H1 (cell line): ENCODE measurements around the gene CNIH1. TPM values are rescaled to one million over a fixed set of nuclear protein-coding genes. Genes with fewer than 3 reads are reported as not detected.

Experiments
- CTCF ChIA-PET: fragments of 300-600 bp; sonication (Branson Sonifier 250); formaldehyde crosslinking; loops from one replicate; lab custom pipeline; 2021; ENCODE audit not compliant: partially characterized antibody; lab: Charles Lee
- POLR2A ChIA-PET: fragments of 300-600 bp; sonication (Branson Sonifier 250); formaldehyde crosslinking; loops from one replicate; lab custom pipeline; 2021; ENCODE audit warnings: inconsistent platforms; ENCODE audit not compliant: partially characterized antibody; lab: Charles Lee
- DNase-seq, 2 experiments: peaks; one replicate each; pipeline versions ENCODE4 v3.0.0 to v3.0.0-alpha.2; 2010 to 2022; ENCODE audit warnings: low spot score in 2 of 2, low read depth in 1 of 2, mixed read lengths in 1 of 2
- FAIRE-seq: peaks from 2 replicates; lab custom pipeline; 2011; peaks lifted over from hg19 to GRCh38; lab: Jason Lieb, UNC
- H2AFZ ChIP-seq: 2 replicates; pipeline ENCODE4 v1.8.1; 2012; ENCODE audit warnings: low read length, inconsistent platforms
- H2AK5ac ChIP-seq: 2 replicates; pipeline ENCODE4 v1.6.1; 2013; ENCODE audit warnings: low read depth, low read length
- H2BK120ac ChIP-seq: replicated peaks from 2 replicates; pipeline ENCODE3; 2013; ENCODE audit warnings: low read depth, low read length, inconsistent platforms
- H2BK12ac ChIP-seq: 2 replicates; pipeline ENCODE4 v1.6.1; 2013; ENCODE audit warnings: low read depth, low read length
- H2BK15ac ChIP-seq: 2 replicates; pipeline ENCODE4 v1.6.1; 2013; ENCODE audit warnings: low read length
- H2BK20ac ChIP-seq: 2 replicates; pipeline ENCODE4 v1.6.1; 2013; ENCODE audit warnings: low read length
- H2BK5ac ChIP-seq: 2 replicates; pipeline ENCODE4 v1.6.1; 2013; ENCODE audit warnings: low read depth, low read length
- H3K14ac ChIP-seq: 2 replicates; pipeline ENCODE4 v1.6.1; 2013; ENCODE audit warnings: inconsistent platforms; ENCODE audit not compliant: insufficient read length
- H3K18ac ChIP-seq: 2 replicates; pipeline ENCODE4 v1.6.1; 2013; ENCODE audit warnings: low read length; ENCODE audit errors: extremely low read depth
- H3K23ac ChIP-seq: 2 replicates; pipeline ENCODE4 v1.6.1; 2013; ENCODE audit warnings: inconsistent platforms; ENCODE audit not compliant: insufficient read length
- H3K23me2 ChIP-seq: 2 replicates; pipeline ENCODE4 v1.6.1; 2013; ENCODE audit warnings: low read depth, low read length
- H3K27ac ChIP-seq: 2 replicates; pipeline ENCODE4 v1.6.1; 2011; ENCODE audit warnings: low read depth, low read length, inconsistent platforms
- H3K27me3 ChIP-seq, 4 experiments: replicated peaks in 1 of 4; 1 replicate in 1 of 4; 2 replicates in 3 of 4; pipeline versions ENCODE4 v1.6.1 to v1.8.1; 2011 to 2013; ENCODE audit warnings: low read length in 3 of 4, mild to moderate bottlenecking in 3 of 4, inconsistent platforms in 2 of 4, mixed read lengths in 2 of 4, moderate library complexity in 1 of 4; ENCODE audit not compliant: control insufficient read depth in 3 of 4, insufficient read depth in 3 of 4; ENCODE audit errors: extremely low read depth in 1 of 4
- H3K36me3 ChIP-seq, 4 experiments: 2 replicates each; pipeline versions ENCODE4 v1.6.1 to v1.8.1; 2011 to 2013; ENCODE audit warnings: mild to moderate bottlenecking in 4 of 4, low read length in 3 of 4, moderate library complexity in 2 of 4, control low read depth in 1 of 4, inconsistent platforms in 1 of 4; ENCODE audit not compliant: insufficient read depth in 4 of 4, control insufficient read depth in 2 of 4
- H3K4ac ChIP-seq: replicated peaks from 2 replicates; pipeline ENCODE3; 2013; ENCODE audit warnings: low read length, low read depth, mixed read lengths, inconsistent platforms; ENCODE audit not compliant: insufficient read length
- H3K4me1 ChIP-seq, 4 experiments: replicated peaks in 1 of 4; 1 replicate in 1 of 4; 2 replicates in 3 of 4; pipeline versions ENCODE4 v1.6.1 to v1.8.1; 2011 to 2013; ENCODE audit warnings: low read length in 3 of 4, inconsistent platforms in 2 of 4, mixed read lengths in 1 of 4; ENCODE audit not compliant: insufficient read depth in 4 of 4, control insufficient read depth in 3 of 4
- H3K4me2 ChIP-seq, 2 experiments: 2 replicates each; pipeline versions ENCODE4 v1.6.1 to v1.8.1; 2011 to 2013; ENCODE audit warnings: low read depth in 2 of 2, low read length in 2 of 2, control low read depth in 1 of 2, inconsistent platforms in 1 of 2, mild to moderate bottlenecking in 1 of 2; ENCODE audit not compliant: insufficient read depth in 1 of 2
- H3K4me3 ChIP-seq, 4 experiments: fragments of 200-600, 300-600 bp in 1 of 4; sonication (generic), shearing (Covaris generic), sonication (Bioruptor Twin) in 1 of 4; 2 replicates each; pipeline versions ENCODE4 v1.5.1 to v1.8.1; 2011 to 2016; ENCODE audit warnings: low read length in 4 of 4, low read depth in 3 of 4, control low read depth in 2 of 4, inconsistent platforms in 2 of 4, mild to moderate bottlenecking in 2 of 4, mixed read lengths in 1 of 4, moderate library complexity in 1 of 4; ENCODE audit not compliant: insufficient read depth in 2 of 4; ENCODE audit errors: extremely low read depth in 1 of 4
- H3K56ac ChIP-seq: replicated peaks from 2 replicates; pipeline ENCODE3; 2013; ENCODE audit warnings: low read depth, mild to moderate bottlenecking, mixed read lengths, low read length, inconsistent platforms; ENCODE audit not compliant: insufficient read length
- H3K79me1 ChIP-seq: 2 replicates; pipeline ENCODE4 v1.6.1; 2013; ENCODE audit warnings: low read depth, low read length, control low read depth
- H3K79me2 ChIP-seq, 2 experiments: 2 replicates each; pipeline versions ENCODE4 v1.6.1 to v1.8.1; 2012 to 2013; ENCODE audit warnings: low read length in 2 of 2, mild to moderate bottlenecking in 2 of 2, inconsistent platforms in 1 of 2; ENCODE audit not compliant: insufficient read depth in 2 of 2, control insufficient read depth in 1 of 2
- H3K9ac ChIP-seq, 4 experiments: replicated peaks in 1 of 4; 1 replicate in 1 of 4; 2 replicates in 3 of 4; pipeline versions ENCODE4 v1.6.1 to v1.8.1; 2011 to 2013; ENCODE audit warnings: low read depth in 3 of 4, low read length in 3 of 4, control low read depth in 2 of 4, mild to moderate bottlenecking in 2 of 4, moderate library complexity in 2 of 4, inconsistent platforms in 1 of 4; ENCODE audit errors: extremely low read depth in 1 of 4
- H3K9me3 ChIP-seq, 2 experiments: 2 replicates each; pipeline versions ENCODE4 v1.6.1 to v1.8.1; 2012 to 2013; ENCODE audit warnings: mild to moderate bottlenecking in 2 of 2, moderate library complexity in 2 of 2, control low read depth in 1 of 2, inconsistent platforms in 1 of 2, low read depth in 1 of 2, low read length in 1 of 2, mixed read lengths in 1 of 2; ENCODE audit not compliant: insufficient read depth in 2 of 2
- H4K20me1 ChIP-seq, 2 experiments: replicated peaks in 1 of 2; 2 replicates each; pipeline versions ENCODE3 to v1.8.1; 2011 to 2013; ENCODE audit warnings: inconsistent platforms in 2 of 2, low read length in 2 of 2, mild to moderate bottlenecking in 1 of 2; ENCODE audit not compliant: insufficient read depth in 2 of 2, control insufficient read depth in 1 of 2
- H4K5ac ChIP-seq: 2 replicates; pipeline ENCODE4 v1.6.1; 2013; ENCODE audit warnings: low read length, low read depth, mixed read lengths, inconsistent platforms; ENCODE audit not compliant: insufficient read length
- H4K8ac ChIP-seq: 2 replicates; pipeline ENCODE4 v1.8.0; 2013; ENCODE audit warnings: mild to moderate bottlenecking, moderate library complexity, low read length, inconsistent platforms; ENCODE audit not compliant: insufficient read depth; ENCODE audit errors: extremely low read depth
- H4K91ac ChIP-seq: replicated peaks from 2 replicates; pipeline ENCODE3; 2013; ENCODE audit warnings: low read length, mixed read lengths, inconsistent platforms; ENCODE audit not compliant: insufficient read length
- EGR1 ChIP-seq: IDR thresholded peaks from 2 replicates; pipeline ENCODE4 v1.6.1; 2011; ENCODE audit warnings: low read depth, low read length, borderline replicate concordance
- RBBP5 ChIP-seq: IDR thresholded peaks from 2 replicates; pipeline ENCODE4 v1.7.1; 2012; ENCODE audit warnings: low read depth, mild to moderate bottlenecking, inconsistent platforms, low read length, moderate library complexity, borderline replicate concordance
- SIX5 ChIP-seq: IDR thresholded peaks from 2 replicates; pipeline ENCODE4 v1.6.1; 2011; ENCODE audit warnings: mild to moderate bottlenecking, low read depth, low read length
- WGBS, 2 experiments: shearing (Covaris generic) in 1 of 2; methylation state at CpG; one replicate each; pipeline versions ENCODE4 v1.1.6 to v1.1.7; 2013 to 2015; ENCODE audit warnings: low lambda C conversion rate in 2 of 2, mixed read lengths in 2 of 2, inconsistent platforms in 1 of 2, low coverage in 1 of 2, missing lambda C conversion rate in 1 of 2; ENCODE audit not compliant: insufficient replicate concordance in 2 of 2, insufficient coverage in 1 of 2, insufficient read length in 1 of 2; ENCODE audit errors: extremely low coverage in 1 of 2, missing lambda C conversion rate in 1 of 2; 5-methylcytosine and 5-hydroxymethylcytosine counted together
- polyA plus RNA-seq, 7 experiments: library from polyadenylated mRNA; depleted of rRNA in 3 of 7; stranded (reverse) in 5 of 7; unstranded in 2 of 7; fragments of >200 nt in 5 of 7; fragments of 200-250 nt in 2 of 7; gene quantifications; 1 replicate in 5 of 7; 2 replicates in 1 of 7; 4 replicates in 1 of 7; pipeline versions ENCODE4 v1.2.1 to v1.2.3, GENCODE V29; 2011 to 2013; ENCODE audit warnings: missing spikeins in 2 of 7, mixed read lengths in 2 of 7
- total RNA-seq: library from RNA; stranded (reverse); fragmentation: NEBNext Ultra II Directional; extraction: Animal tissue kit (Norgen Biotek cat#: 25700); gene quantifications from 2 replicates; pipeline ENCODE4 v1.2.1, GENCODE V29; 2021

The CNIH1 gene
- total and polyA plus RNA-seq, 2 of the 8 experiments (the other 6 are each of a cell fraction or from before 2014, with no cell fraction given), result 119 to 333 TPM

GRCh38 chr14:54475187-54475899 lies 34.2 kb upstream of the CNIH1 start:
- Histone ChIP-seq H3K56ac (no peak overlapping the region), H4K8ac (no peak overlapping the region), H2BK120ac (no peak overlapping the region), H2BK20ac (no peak overlapping the region), H4K91ac (no peak overlapping the region), H3K23ac (no peak overlapping the region), H3K14ac (no peak overlapping the region), H2BK5ac (no peak overlapping the region), H2AFZ (no peak overlapping the region), H2BK15ac (no peak overlapping the region), H2BK12ac (no peak overlapping the region), H4K20me1 (no peaks in the 10 kb centered on the region), H3K18ac (no peak overlapping the region), H3K4me3 (no peak overlapping the region), H3K4me2 (no peak overlapping the region), H3K79me1 (no peaks in the 10 kb centered on the region)
- DNase-seq (no peak), FAIRE-seq (no peak)
- CTCF ChIA-PET, result no interaction called here
- WGBS, 2 experiments, result 90% methylated on average over 4 of the region's 4 CpGs; no CpG with 5 or more reads in 1 of the 2 experiments
- no peak for TF ChIP-seq EGR1
- no peak for TF ChIP-seq RBBP5
- TF ChIP-seq SIX5, result no peak
- TF ChIP-seq, all 59 proteins: peak for 0
- Histone ChIP-seq H3K9ac (no peak overlapping the region), H3K4me1 (no peaks in the 10 kb centered on the region; a peak in 1 of 7 replicates), H3K27ac (no peak overlapping the region), H4K5ac (no peak overlapping the region), H3K23me2 (no peaks in the 10 kb centered on the region), H3K27me3 (no peaks in the 10 kb centered on the region), H3K36me3 (peaks cover 0 to 36% (median 4%) of the 10 kb centered on the region in 4 experiments; a peak in 3 of 8 replicates), H3K4ac (no peak overlapping the region), H3K79me2 (no peaks in the 10 kb centered on the region), H3K9me3 (no peaks in the 10 kb centered on the region), H2AK5ac (no peak overlapping the region)
- POLR2A ChIA-PET, result interaction anchor here (1.4 kb wide), 1 partner anchor 13 kb away, joined by 3 read pairs; no protein-coding TSS in a partner anchor
